Hepatocyte (in vitro differentiated cells): ENCODE results near the gene ARF6.

Source experiments
- CTCF ChIP-seq: fragments of 200-600 bp; sonication (generic); IDR thresholded peaks from 2 replicates; pipeline ENCODE4 v1.5.1; 2016; ENCODE audit warnings: antibody characterized with exemption, mild to moderate bottlenecking; ENCODE audit not compliant: poor library complexity
- EZH2 ChIP-seq: fragments of 200-600 bp; sonication (generic); IDR thresholded peaks from 2 replicates; pipeline ENCODE4 v1.6.1; 2016; ENCODE audit warnings: antibody characterized with exemption, mild to moderate bottlenecking, borderline replicate concordance
- EZH2phosphoT487 ChIP-seq: fragments of 200-600 bp; sonication (generic); IDR thresholded peaks from one replicate; pipeline ENCODE4 v1.6.1; 2018; ENCODE audit warnings: antibody characterized with exemption, mild to moderate bottlenecking, low read depth, moderate library complexity; ENCODE audit not compliant: unreplicated experiment, severe bottlenecking

DNA sequence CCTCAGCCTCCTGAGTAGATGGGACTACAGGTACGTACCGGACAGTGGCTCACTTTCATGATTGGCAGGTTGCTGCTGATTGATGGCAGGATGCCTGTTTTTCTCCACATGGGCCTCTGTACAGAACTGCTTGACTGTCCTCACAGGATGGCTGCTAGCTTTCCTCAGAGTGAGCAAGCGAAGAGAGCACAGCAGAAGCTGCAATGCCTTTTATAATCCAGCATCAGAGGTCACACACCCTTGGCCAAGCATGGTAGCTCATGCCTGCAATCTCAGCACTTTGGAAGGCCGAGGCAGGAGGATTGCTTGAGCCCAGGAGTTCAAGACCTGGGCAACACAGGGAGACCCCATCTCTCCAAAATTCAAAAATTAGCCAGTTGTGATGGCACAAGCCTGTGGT is 31.0 kb downstream of the ARF6 start:
- TF ChIP-seq EZH2phosphoT487 (no peak), CTCF (no peak), EZH2 (no peak)
